MG63 (cell line): ENCODE results near the gene OR52K1. TPM values are rescaled to one million over a fixed set of nuclear protein-coding genes. Genes with fewer than 3 reads are reported as not detected.

ENCODE experiments used
- DNase-seq: peaks from one replicate; pipeline ENCODE4 v3.0.0-alpha.2; 2020
- H3K27me3 ChIP-seq: fragments of 250-450 bp; sonication (Bioruptor Pico); 2 replicates; pipeline ENCODE4 v1.5.1; 2020; ENCODE audit warnings: mild to moderate bottlenecking, moderate library complexity
- H3K36me3 ChIP-seq: fragments of 250-450 bp; sonication (Bioruptor Pico); 2 replicates; pipeline ENCODE4 v1.5.1; 2020; ENCODE audit warnings: mild to moderate bottlenecking, moderate library complexity
- H3K4me3 ChIP-seq: fragments of 250-450 bp; sonication (Bioruptor Pico); 2 replicates; pipeline ENCODE4 v1.5.1; 2020; ENCODE audit warnings: mild to moderate bottlenecking, moderate library complexity
- H3K9me3 ChIP-seq: fragments of 250-450 bp; sonication (Bioruptor Pico); 2 replicates; pipeline ENCODE4 v1.5.1; 2020; ENCODE audit warnings: mild to moderate bottlenecking, moderate library complexity
- total RNA-seq: library from RNA; depleted of rRNA; stranded (reverse); fragments of >200 nt; shearing (Covaris generic); gene quantifications from 2 replicates; pipeline ENCODE4 v1.2.3, GENCODE V29; 2014; ENCODE audit warnings: low replicate concordance; rRNA removed

OR52K1 gene
- total RNA-seq = not detected in 2 replicates

- Histone ChIP-seq H3K27me3 (0 out of 2 replicates have a peak, but pooled peaks cover 2% of the 10 kb centered on the region), H3K4me3 (no peak within 1 kb of the TSS), H3K9me3 (no peaks in the 10 kb centered on the region), H3K36me3 (no peaks in the 10 kb centered on the region)
- DNase-seq = no peak
These were observed at the start of gene OR52K1 for GRCh38 chr11:4482445-4482844. TSS of gene OR52K1 (plus strand) at chr11:4482646. CDS start at chr11:4488901, 6,255 bp downstream.

GRCh38 chr11:4433856-4434255 lies 48.6 kb upstream of the OR52K1 start:
- H3K36me3 ChIP-seq = no peaks in the 10 kb centered on the region
- no peak overlapping the region for H3K4me3 ChIP-seq
- no peak for DNase-seq
- no peaks in the 10 kb centered on the region for H3K27me3 ChIP-seq
- H3K9me3 ChIP-seq = no peaks in the 10 kb centered on the region

- Histone ChIP-seq H3K36me3 (no peaks in the 10 kb centered on the region), H3K9me3 (no peaks in the 10 kb centered on the region), H3K27me3 (no peaks in the 10 kb centered on the region), H3K4me3 (no peak overlapping the region)
- no peak for DNase-seq
These were observed 46.0 kb upstream of the OR52K1 start for GRCh38 chr11:4436411-4436810.

- H3K36me3 ChIP-seq = no peaks in the 10 kb centered on the region
- no peaks in the 10 kb centered on the region for H3K9me3 ChIP-seq
- no peaks in the 10 kb centered on the region for H3K27me3 ChIP-seq
- DNase-seq = no peak
- H3K4me3 ChIP-seq = no peak overlapping the region
These were observed 40.9 kb upstream of the OR52K1 start for GRCh38 chr11:4441515-4441914.

GRCh38 chr11:4443232-4443891 lies 39.1 kb upstream of the OR52K1 start:
- no peak for DNase-seq
- H3K9me3 ChIP-seq = no peaks in the 10 kb centered on the region
- H3K27me3 ChIP-seq = no peaks in the 10 kb centered on the region
- H3K36me3 ChIP-seq = no peaks in the 10 kb centered on the region
- H3K4me3 ChIP-seq = no peak overlapping the region

GRCh38 chr11:4448995-4449394 lies 33.5 kb upstream of the OR52K1 start, which contains the start of gene OR52K2:
TSS of gene OR52K2 (plus strand) at chr11:4449295. CDS start at chr11:4449340, 45 bp downstream.
- no peak for DNase-seq
- Histone ChIP-seq H3K36me3 (no peaks in the 10 kb centered on the region), H3K9me3 (no peaks in the 10 kb centered on the region), H3K4me3 (no peak within 1 kb of the TSS), H3K27me3 (no peaks in the 10 kb centered on the region)

GRCh38 chr11:4453118-4453517 lies 29.3 kb upstream of the OR52K1 start:
- no peak for DNase-seq
- Histone ChIP-seq H3K9me3 (no peaks in the 10 kb centered on the region), H3K27me3 (no peaks in the 10 kb centered on the region), H3K4me3 (no peak overlapping the region), H3K36me3 (no peaks in the 10 kb centered on the region)

- Histone ChIP-seq H3K36me3 (no peaks in the 10 kb centered on the region), H3K4me3 (no peak overlapping the region), H3K9me3 (no peaks in the 10 kb centered on the region), H3K27me3 (no peaks in the 10 kb centered on the region)
- DNase-seq = no peak
These were observed 28.4 kb upstream of the OR52K1 start for GRCh38 chr11:4454021-4454420.

- no peaks in the 10 kb centered on the region for H3K36me3 ChIP-seq
- H3K9me3 ChIP-seq = no peaks in the 10 kb centered on the region
- no peak for DNase-seq
- H3K4me3 ChIP-seq = no peak overlapping the region
- H3K27me3 ChIP-seq = no peaks in the 10 kb centered on the region
These were observed 27.0 kb upstream of the OR52K1 start for GRCh38 chr11:4455419-4455818.

- no peak overlapping the region for H3K4me3 ChIP-seq
- no peaks in the 10 kb centered on the region for H3K36me3 ChIP-seq
- no peaks in the 10 kb centered on the region for H3K9me3 ChIP-seq
- H3K27me3 ChIP-seq = no peaks in the 10 kb centered on the region
- DNase-seq = no peak
These were observed 22.9 kb upstream of the OR52K1 start for GRCh38 chr11:4459500-4459899.

- DNase-seq = no peak
- Histone ChIP-seq H3K36me3 (no peaks in the 10 kb centered on the region), H3K9me3 (no peaks in the 10 kb centered on the region), H3K4me3 (no peak overlapping the region), H3K27me3 (no peaks in the 10 kb centered on the region)
These were observed 22.3 kb upstream of the OR52K1 start for GRCh38 chr11:4460151-4460550.

GRCh38 chr11:4464216-4465159 lies 18.0 kb upstream of the OR52K1 start:
- peak; percentile 2 for DNase-seq
- H3K9me3 ChIP-seq = no peaks in the 10 kb centered on the region
- H3K27me3 ChIP-seq = no peaks in the 10 kb centered on the region
- H3K4me3 ChIP-seq = no peak overlapping the region
- no peaks in the 10 kb centered on the region for H3K36me3 ChIP-seq

GRCh38 chr11:4465407-4465806 lies 17.0 kb upstream of the OR52K1 start:
- Histone ChIP-seq H3K4me3 (no peak overlapping the region), H3K27me3 (no peaks in the 10 kb centered on the region), H3K9me3 (no peaks in the 10 kb centered on the region), H3K36me3 (no peaks in the 10 kb centered on the region)
- DNase-seq = no peak

- no peak overlapping the region for H3K4me3 ChIP-seq
- H3K9me3 ChIP-seq = no peaks in the 10 kb centered on the region
- no peaks in the 10 kb centered on the region for H3K27me3 ChIP-seq
- no peaks in the 10 kb centered on the region for H3K36me3 ChIP-seq
- DNase-seq = peak; percentile 3
These were observed 16.1 kb upstream of the OR52K1 start for GRCh38 chr11:4466131-4466870.

- DNase-seq = no peak
- H3K27me3 ChIP-seq = no peaks in the 10 kb centered on the region
- no peak overlapping the region for H3K4me3 ChIP-seq
These were observed 15.5 kb upstream of the OR52K1 start for GRCh38 chr11:4466871-4467442.

GRCh38 chr11:4467811-4468606 lies 14.4 kb upstream of the OR52K1 start:
- H3K9me3 ChIP-seq = no peaks in the 10 kb centered on the region
- no peaks in the 10 kb centered on the region for H3K27me3 ChIP-seq
- no peak for DNase-seq
- H3K4me3 ChIP-seq = no peak overlapping the region
- H3K36me3 ChIP-seq = no peaks in the 10 kb centered on the region

More at GRCh38 chr11:4466871-4467442, 15.5 kb upstream of the OR52K1 start:
- Histone ChIP-seq H3K9me3 (no peaks in the 10 kb centered on the region), H3K36me3 (no peaks in the 10 kb centered on the region)
